ENCODE data around the gene PPP2R5C.

- no peak for TF ChIP-seq EZH2 (IDR thresholded peaks at IDR 0.05; ENCODE audit: borderline replicate concordance, low read length)
- TF ChIP-seq CTCF (conservative IDR thresholded peaks at IDR 0.05 in 1 of 2, IDR thresholded peaks at IDR 0.05 in 1 of 2; ENCODE audit: extremely low read depth in 1 of 2, insufficient read depth in 1 of 2, low read depth in 1 of 2, low read length in 2 of 2): no peak
Measured at GRCh38 chr14:101879529-101880336, 118.2 kb downstream of the PPP2R5C start.
